H9 (cell line): ENCODE data around the gene PCDHGB1. TPM values are rescaled to one million over a fixed set of nuclear protein-coding genes. Genes with fewer than 3 reads are reported as not detected.

Source experiments
- DNase-seq: peaks from one replicate; pipeline ENCODE4 v3.0.0-alpha.2; 2017
- H2AFZ ChIP-seq: one replicate; pipeline ENCODE4 v1.6.1; 2013; ENCODE audit warnings: mild to moderate bottlenecking, low read length, control low read depth, moderate library complexity
- H2AK5ac ChIP-seq: 2 replicates; pipeline ENCODE4 v1.6.1; 2013; ENCODE audit warnings: low read length, control low read depth, mixed read lengths; ENCODE audit not compliant: insufficient read length
- H2BK120ac ChIP-seq: one replicate; pipeline ENCODE4 v1.6.1; 2013; ENCODE audit warnings: low read depth, mild to moderate bottlenecking, low read length, control low read depth, inconsistent platforms; ENCODE audit not compliant: poor library complexity, severe bottlenecking
- H2BK12ac ChIP-seq: 2 replicates; pipeline ENCODE4 v1.6.1; 2013; ENCODE audit warnings: low read length, control low read depth, mixed read lengths, low read depth; ENCODE audit not compliant: insufficient read length
- H2BK15ac ChIP-seq: 2 replicates; pipeline ENCODE4 v1.6.1; 2013; ENCODE audit warnings: low read depth, low read length, control low read depth
- H2BK20ac ChIP-seq: one replicate; pipeline ENCODE4 v1.6.1; 2013; ENCODE audit warnings: low read depth, mild to moderate bottlenecking, low read length, control low read depth, inconsistent platforms; ENCODE audit not compliant: poor library complexity, severe bottlenecking
- H2BK5ac ChIP-seq: 2 replicates; pipeline ENCODE4 v1.6.1; 2013; ENCODE audit warnings: low read length, control low read depth, mixed read lengths; ENCODE audit not compliant: insufficient read length
- H3K14ac ChIP-seq: 2 replicates; pipeline ENCODE4 v1.6.1; 2013; ENCODE audit warnings: low read length, control low read depth; ENCODE audit not compliant: insufficient read depth
- H3K18ac ChIP-seq: 2 replicates; pipeline ENCODE4 v1.6.1; 2013; ENCODE audit warnings: low read depth, mild to moderate bottlenecking, mixed read lengths, low read length, control low read depth; ENCODE audit not compliant: insufficient read length
- H3K23ac ChIP-seq: 2 replicates; pipeline ENCODE4 v1.6.1; 2013; ENCODE audit warnings: low read length, control low read depth, mixed read lengths, low read depth; ENCODE audit not compliant: insufficient read length
- H3K23me2 ChIP-seq: 2 replicates; pipeline ENCODE4 v1.6.1; 2013; ENCODE audit warnings: low read depth, mild to moderate bottlenecking, mixed read lengths, low read length, control low read depth; ENCODE audit not compliant: insufficient read length, poor library complexity, severe bottlenecking
- H3K27ac ChIP-seq: 2 replicates; pipeline ENCODE4 v1.5.1; 2013; ENCODE audit warnings: low read length, control low read depth, mixed read lengths, low read depth; ENCODE audit not compliant: insufficient read length
- H3K27me3 ChIP-seq: 2 replicates; pipeline ENCODE4 v1.6.1; 2013; ENCODE audit warnings: low read length, control low read depth, inconsistent platforms; ENCODE audit not compliant: insufficient read depth
- H3K4ac ChIP-seq: 2 replicates; pipeline ENCODE4 v1.6.1; 2013; ENCODE audit warnings: low read depth, mild to moderate bottlenecking, control low read depth, inconsistent platforms, low read length, moderate library complexity
- H3K4me1 ChIP-seq: 2 replicates; pipeline ENCODE4 v1.6.1; 2013; ENCODE audit warnings: low read length, control low read depth, inconsistent platforms; ENCODE audit not compliant: insufficient read depth
- H3K4me2 ChIP-seq: 2 replicates; pipeline ENCODE4 v1.6.1; 2013; ENCODE audit warnings: low read length, control low read depth, mixed read lengths; ENCODE audit not compliant: insufficient read length, insufficient read depth
- H3K56ac ChIP-seq: 2 replicates; pipeline ENCODE4 v1.6.1; 2013; ENCODE audit warnings: low read depth, mild to moderate bottlenecking, mixed read lengths, low read length, control low read depth; ENCODE audit not compliant: insufficient read length
- H3K79me1 ChIP-seq: 2 replicates; pipeline ENCODE4 v1.6.1; 2013; ENCODE audit warnings: low read depth, mild to moderate bottlenecking, moderate library complexity, low read length, control low read depth, inconsistent platforms; ENCODE audit not compliant: insufficient read depth, poor library complexity, severe bottlenecking
- H3K79me2 ChIP-seq: 2 replicates; pipeline ENCODE4 v1.6.1; 2013; ENCODE audit warnings: low read length, control low read depth, inconsistent platforms; ENCODE audit not compliant: insufficient read depth
- H3K9ac ChIP-seq: 2 replicates; pipeline ENCODE4 v1.6.1; 2013; ENCODE audit warnings: low read length, control low read depth, mixed read lengths; ENCODE audit not compliant: insufficient read length; ENCODE audit errors: extremely low read depth
- H3K9me3 ChIP-seq: one replicate; pipeline ENCODE4 v1.6.1; 2013; ENCODE audit warnings: low read depth, low read length, inconsistent platforms; ENCODE audit not compliant: control insufficient read depth
- H3T11ph ChIP-seq: one replicate; pipeline ENCODE4 v1.6.1; 2013; ENCODE audit warnings: mild to moderate bottlenecking, low read length, control low read depth, inconsistent platforms
- H4K20me1 ChIP-seq: one replicate; pipeline ENCODE4 v1.6.1; 2013; ENCODE audit not compliant: control insufficient read depth, insufficient read length, insufficient read depth
- H4K5ac ChIP-seq: 2 replicates; pipeline ENCODE4 v1.6.1; 2013; ENCODE audit warnings: low read depth, mild to moderate bottlenecking, mixed read lengths, low read length, control low read depth; ENCODE audit not compliant: insufficient read length
- H4K8ac ChIP-seq: replicated peaks from 2 replicates; pipeline ENCODE4 v1.6.1; 2013; ENCODE audit warnings: low read length, control low read depth, mixed read lengths, low read depth; ENCODE audit not compliant: insufficient read length
- H4K91ac ChIP-seq: 2 replicates; pipeline ENCODE4 v1.6.1; 2013; ENCODE audit warnings: low read depth, mild to moderate bottlenecking, moderate library complexity, mixed read lengths, low read length, control low read depth; ENCODE audit not compliant: insufficient read length
- H3K27ac Mint-ChIP-seq, 3 experiments: 2 replicates in 2 of 3; 3 replicates in 1 of 3; pipeline ENCODE4 v1.8.0; 2020 to 2021; ENCODE audit warnings: mixed read lengths in 3 of 3, mild to moderate bottlenecking in 1 of 3, moderate library complexity in 1 of 3
- H3K27me3 Mint-ChIP-seq: 2 replicates; pipeline ENCODE4 v1.8.0; 2021; ENCODE audit warnings: low read depth, mild to moderate bottlenecking, moderate library complexity, mixed read lengths
- H3K36me3 Mint-ChIP-seq, 3 experiments: 2 replicates in 2 of 3; 3 replicates in 1 of 3; pipeline ENCODE4 v1.8.0; 2020 to 2021; ENCODE audit warnings: low read depth in 3 of 3, mixed read lengths in 3 of 3; ENCODE audit not compliant: insufficient read depth in 1 of 3
- H3K4me1 Mint-ChIP-seq, 2 experiments: 2 replicates each; pipeline ENCODE4 v1.8.0; 2020; ENCODE audit warnings: mixed read lengths in 2 of 2
- H3K4me3 Mint-ChIP-seq, 2 experiments: 2 replicates in 1 of 2; 3 replicates in 1 of 2; pipeline ENCODE4 v1.8.0; 2020 to 2021; ENCODE audit warnings: mild to moderate bottlenecking in 2 of 2, mixed read lengths in 2 of 2, moderate library complexity in 1 of 2
- H3K9me3 Mint-ChIP-seq, 2 experiments: 2 replicates in 1 of 2; 3 replicates in 1 of 2; pipeline ENCODE4 v1.8.0; 2020; ENCODE audit warnings: mild to moderate bottlenecking in 2 of 2, mixed read lengths in 2 of 2, moderate library complexity in 1 of 2
- CTCF ChIP-seq: fragments of 200-600 bp; sonication (generic); conservative IDR thresholded peaks from 3 replicates; pipeline ENCODE4 v1.8.0; 2021; ENCODE audit warnings: antibody characterized with exemption, mild to moderate bottlenecking
- WGBS: extraction: QIAGEN DNeasy Blood & Tissue Kit; methylation state at CpG from one replicate; pipeline ENCODE4 v1.1.7; 2013; ENCODE audit warnings: missing lambda C conversion rate, low lambda C conversion rate, mixed read lengths; ENCODE audit not compliant: insufficient read length; ENCODE audit errors: extremely low coverage; 5-methylcytosine and 5-hydroxymethylcytosine counted together
- total RNA-seq: library from RNA; stranded (reverse); gene quantifications from 2 replicates; pipeline ENCODE4 v1.2.1, GENCODE V29; 2021

Gene PCDHGB1
- total RNA-seq, 1 experiment from 2014 or later, result 5.0 TPM

- no peaks in the 10 kb centered on the region for H4K20me1 ChIP-seq
- Mint-ChIP-seq H3K27ac (no peak within 1 kb of the TSS), H3K36me3 (peaks cover 46 to 65% (median 57%) of the 10 kb centered on the region in 3 experiments), H3K9me3 (peaks cover 68 to 73% of the 10 kb centered on the region in 2 experiments), H3K4me1 (peaks cover 7 to 15% of the 10 kb centered on the region in 2 experiments; a peak in 3 of 4 replicates), H3K27me3 (peaks cover 7% of the 10 kb centered on the region), H3K4me3 (no peak within 1 kb of the TSS)
- H4K91ac ChIP-seq, result no peak within 1 kb of the TSS
- peaks cover 22% of the 10 kb centered on the region for H3K9me3 ChIP-seq
- no peak within 1 kb of the TSS for H3K23ac ChIP-seq
- no peak within 1 kb of the TSS for H3K9ac ChIP-seq
- no peak for TF ChIP-seq CTCF
- no peaks in the 10 kb centered on the region for H3K4me1 ChIP-seq
- no peak within 1 kb of the TSS for H2BK20ac ChIP-seq
- no peaks in the 10 kb centered on the region for H3K23me2 ChIP-seq
- H2BK5ac ChIP-seq, result no peak within 1 kb of the TSS
- no peak for DNase-seq
- no peak within 1 kb of the TSS for H2AFZ ChIP-seq
- H2BK12ac ChIP-seq, result no peak within 1 kb of the TSS
- H4K8ac ChIP-seq, result no peak within 1 kb of the TSS
- no peak within 1 kb of the TSS for H3K4ac ChIP-seq
- H3K14ac ChIP-seq, result no peak within 1 kb of the TSS
- WGBS, result no CpG with 5 or more reads among the region's 34 CpGs
- no peaks in the 10 kb centered on the region for H3K27me3 ChIP-seq
- no peak within 1 kb of the TSS for H3K18ac ChIP-seq
- no peak within 1 kb of the TSS for H2AK5ac ChIP-seq
- H3K79me1 ChIP-seq, result no peaks in the 10 kb centered on the region
- H3K79me2 ChIP-seq, result no peaks in the 10 kb centered on the region
- H2BK120ac ChIP-seq, result no peak within 1 kb of the TSS
- no peak within 1 kb of the TSS for H4K5ac ChIP-seq
- H2BK15ac ChIP-seq, result no peak within 1 kb of the TSS
- no peak within 1 kb of the TSS for H3K27ac ChIP-seq
- H3K56ac ChIP-seq, result no peak within 1 kb of the TSS
- H3T11ph ChIP-seq, result no peak within 1 kb of the TSS
- no peak within 1 kb of the TSS for H3K4me2 ChIP-seq
Observed at GRCh38 chr5:141363952-141364660, 14.2 kb downstream of the PCDHGB1 start, which contains the start of gene PCDHGA5. PCDHGA5 (plus strand) TSS chr5:141364162; CDS start chr5:141364331, 169 bp downstream.
